ENCODE measurements around the gene PDZD7. TPM values are rescaled to one million over a fixed set of nuclear protein-coding genes. Genes with fewer than 3 reads are reported as not detected.

PDZD7 gene
- polyA plus RNA-seq, 1 of the 3 experiments (the other 2 are of a cell fraction), result 1.9 TPM

GRCh38 chr10:100986952-100987684 lies 43.8 kb downstream of the PDZD7 start, which contains the start of the genes MRPL43 and TWNK (continued):
- TF ChIP-seq RXRA (IDR thresholded peaks at IDR 0.05; ENCODE audit: borderline replicate concordance, low read depth), result no peak
- no peak for TF ChIP-seq NFIC (IDR thresholded peaks at IDR 0.05; ENCODE audit: borderline replicate concordance)
- TF ChIP-seq EP300 (IDR thresholded peaks at IDR 0.05; ENCODE audit: borderline replicate concordance in 1 of 2, low read depth in 1 of 2, low read length in 1 of 2), result no peak; a peak in 1 of 4 replicates
- TF ChIP-seq GATA2 (CRISPR knock-in tag; IDR thresholded peaks at IDR 0.05), result no peak
- TF ChIP-seq POLR2AphosphoS5 (IDR thresholded peaks at IDR 0.05; ENCODE audit: low read depth, low read length), result peak; percentile 83
- TF ChIP-seq MEF2A (IDR thresholded peaks at IDR 0.05; ENCODE audit: borderline replicate concordance, low read depth), result no peak
- TF ChIP-seq IRF3 (IDR thresholded peaks at IDR 0.05; ENCODE audit: low read depth, low read length), result no peak
- peak; percentile 100 for TF ChIP-seq GABPA (IDR thresholded peaks at IDR 0.05; ENCODE audit: low read depth)
- TF ChIP-seq SMC3 (IDR thresholded peaks at IDR 0.05; ENCODE audit: low read depth, low read length), result no peak
- TF ChIP-seq RAD21 (IDR thresholded peaks at IDR 0.05; ENCODE audit: low read length), result no peak
- no peak for TF ChIP-seq RFX5 (IDR thresholded peaks at IDR 0.05; ENCODE audit: low read length)
- TF ChIP-seq FOXJ3 (CRISPR knock-in tag; IDR thresholded peaks at IDR 0.05), result no peak

- 14% methylated on average over 1 of the region's 17 CpGs for WGBS (ENCODE audit: low lambda C conversion rate)
- no peaks in the 10 kb centered on the region for H3K9me2 ChIP-seq
- no peaks in the 10 kb centered on the region for H3K9me3 ChIP-seq
- peaks cover 29 to 47% of the 10 kb centered on the region in 2 experiments for H3K36me3 ChIP-seq (replicated peaks in 1 of 2; ENCODE audit: control insufficient read depth in 1 of 2, insufficient read depth in 2 of 2, low read length in 1 of 2)
- H3F3A ChIP-seq (replicated peaks; ENCODE audit: insufficient read depth), result no peaks in the 10 kb centered on the region
- peaks cover 21 to 45% of the 10 kb centered on the region in 2 experiments for H3K4me1 ChIP-seq (ENCODE audit: control insufficient read depth in 1 of 2, insufficient read depth in 2 of 2, low read depth in 1 of 2, low read length in 1 of 2)
- DNase-seq, result no peak
- ChIA-PET POLR2A (interaction anchor here (1.1 kb wide), 1 partner anchor 45 kb away, joined by 3 read pairs; the partner anchor contains the start of genes PDZD7 and SFXN3), CTCF (interaction anchor here (1.1 to 24.5 kb wide), 3 partner anchors 12 to 67 kb away, joined by 3 to 443 read pairs (median 81); partner anchors contain the start of gene LZTS2)
- H2AFZ ChIP-seq (ENCODE audit: low read depth), result peak overlapping the region; percentile 90; the same call in 1 of the 2 replicates
- H3K4me3 ChIP-seq (ENCODE audit: low read depth in 2 of 2, low read length in 1 of 2), result peak overlapping the region; percentile 85 to 98
- peak overlapping the region; percentile 98 for H3K4me2 ChIP-seq
- no peaks in the 10 kb centered on the region for H3K27me3 ChIP-seq (ENCODE audit: insufficient read depth)
- H4K20me1 ChIP-seq (ENCODE audit: insufficient read depth), result 0 out of 2 replicates have a peak, but pooled peaks cover 4% of the 10 kb centered on the region
- peak overlapping the region in 1 of 2 experiments; percentile 95; a peak in 2 of 4 replicates for H3K27ac ChIP-seq (ENCODE audit: low read depth in 2 of 2, low read length in 1 of 2)
- peak overlapping the region; percentile 84 for H3K9ac ChIP-seq
- peaks cover 57% of the 10 kb centered on the region for H3K79me2 ChIP-seq (ENCODE audit: insufficient read depth)
- TF ChIP-seq USF1 (IDR thresholded peaks at IDR 0.05; ENCODE audit: borderline replicate concordance, low read depth) (no peak), PBX3 (IDR thresholded peaks at IDR 0.05) (no peak), RFX5 (IDR thresholded peaks at IDR 0.05; ENCODE audit: low read length) (no peak), SIN3A (IDR thresholded peaks at IDR 0.05; ENCODE audit: borderline replicate concordance, low read depth, low read length) (no peak), EP300 (IDR thresholded peaks at IDR 0.05; ENCODE audit: borderline replicate concordance in 1 of 2, low read depth in 1 of 2, low read length in 1 of 2) (no peak), IRF3 (IDR thresholded peaks at IDR 0.05; ENCODE audit: low read depth, low read length) (no peak), SMC3 (IDR thresholded peaks at IDR 0.05; ENCODE audit: low read depth, low read length) (no peak), ZBTB33 (IDR thresholded peaks at IDR 0.05; ENCODE audit: borderline replicate concordance, low read depth) (no peak), POLR2AphosphoS5 (IDR thresholded peaks at IDR 0.05; ENCODE audit: low read depth, low read length) (no peak), EZH2phosphoT487 (IDR thresholded peaks at IDR 0.05; ENCODE audit: borderline replicate concordance, low read depth) (no peak), MAX (IDR thresholded peaks at IDR 0.05; ENCODE audit: low read depth) (no peak), MEF2A (IDR thresholded peaks at IDR 0.05; ENCODE audit: borderline replicate concordance, low read depth) (no peak), USF2 (IDR thresholded peaks at IDR 0.05; ENCODE audit: borderline replicate concordance, low read depth, low read length) (no peak), NFIC (IDR thresholded peaks at IDR 0.05; ENCODE audit: borderline replicate concordance) (no peak), FOXJ3 (CRISPR knock-in tag; IDR thresholded peaks at IDR 0.05) (no peak), FOSL2 (IDR thresholded peaks at IDR 0.05; ENCODE audit: borderline replicate concordance, low read depth) (no peak), FOXM1 (IDR thresholded peaks at IDR 0.05; ENCODE audit: low read depth) (no peak)
Measured at GRCh38 chr10:100986623-100986951, 44.3 kb downstream of the PDZD7 start.
